DOHH2 (cell line): Measurements from ENCODE around the gene TWF2.

Source experiments
- CTCF ChIP-seq: fragments of 200-600 bp; sonication (generic); IDR thresholded peaks from one replicate; pipeline ENCODE4 v1.5.1; 2014; ENCODE audit warnings: antibody characterized with exemption, mild to moderate bottlenecking, low read depth, low read length; ENCODE audit not compliant: poor library complexity, severe bottlenecking
- EZH2phosphoT487 ChIP-seq: fragments of 200-600 bp; sonication (generic); IDR thresholded peaks from 2 replicates; pipeline ENCODE4 v1.6.1; 2017; ENCODE audit warnings: borderline replicate concordance, mild to moderate bottlenecking, antibody characterized with exemption, low read length, moderate library complexity, mixed read lengths

- TF ChIP-seq CTCF (no peak), EZH2phosphoT487 (no peak)
These were observed 53.1 kb downstream of the TWF2 start for GRCh38 chr3:52185837-52186236.
